ENCODE results near the gene HOXA13. TPM values are rescaled to one million over a fixed set of nuclear protein-coding genes. Genes with fewer than 3 reads are reported as not detected.

The HOXA13 gene
- total and polyA plus RNA-seq, 2 experiments from 2014 or later: 6.2 to 14.2 TPM

GRCh38 chr7:27173956-27174873 is 25.7 kb downstream of the HOXA13 start, which contains the start of gene HOXA10:
Gene HOXA10, minus strand, starts transcription at chr7:27174320. Its CDS starts 14 bp downstream, at chr7:27174306.
- Histone ChIP-seq H4K20me1 (ENCODE audit: insufficient read depth, poor library complexity, severe bottlenecking) (peaks cover 16% of the 10 kb centered on the region), H3K4me1 (ENCODE audit: insufficient read depth) (peaks cover 9% of the 10 kb centered on the region), H3K9me2 (replicated peaks; ENCODE audit: insufficient read depth) (no peaks in the 10 kb centered on the region), H3K4me2 (peak within 1 kb of the TSS; percentile 96), H3K79me2 (peaks cover 99% of the 10 kb centered on the region), H3K27ac (peak within 1 kb of the TSS; percentile 96), H3K4me3 (peak within 1 kb of the TSS; percentile 61), H3K9me3 (ENCODE audit: low read depth) (no peaks in the 10 kb centered on the region), H3K27me3 (peaks cover 99% of the 10 kb centered on the region), H3K36me3 (replicated peaks; ENCODE audit: insufficient read depth, low read depth) (no peaks in the 10 kb centered on the region), H2AFZ (peak within 1 kb of the TSS; percentile 45)
- WGBS (ENCODE audit: low lambda C conversion rate, missing lambda C conversion rate): 10% methylated on average over 58 of the region's 82 CpGs
- no peak for TF ChIP-seq CTCF (IDR thresholded peaks at IDR 0.05; ENCODE audit: poor library complexity)
- no peak for TF ChIP-seq EZH2phosphoT487 (IDR thresholded peaks at IDR 0.05; ENCODE audit: low read depth, severe bottlenecking, unreplicated experiment)
- no peak for TF ChIP-seq EZH2 (IDR thresholded peaks at IDR 0.05; ENCODE audit: borderline replicate concordance)
- DNase-seq (ENCODE audit: low spot score): no peak

DNA sequence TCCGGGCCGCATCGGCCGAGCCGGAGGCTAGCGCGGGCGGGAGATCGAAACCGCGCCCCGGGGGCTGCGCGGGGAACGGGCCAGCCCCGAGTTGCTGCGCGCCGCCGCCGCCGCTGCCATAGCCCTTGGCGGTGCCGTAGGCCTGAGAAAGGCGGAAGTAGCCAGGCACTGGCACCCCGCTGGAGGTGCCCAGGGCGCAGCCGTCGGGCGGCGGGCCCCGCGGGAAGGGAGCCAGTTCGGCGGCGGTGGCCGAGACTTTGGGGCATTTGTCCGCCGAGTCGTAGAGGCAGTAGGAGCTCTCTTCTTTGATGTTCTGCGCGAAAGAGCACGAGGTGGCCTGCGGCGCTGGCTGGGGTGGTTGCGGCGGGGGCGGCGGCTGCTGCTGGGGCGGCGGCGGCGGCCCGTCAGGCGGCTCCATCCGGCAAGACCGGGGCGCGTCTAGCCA is 26.4 kb downstream of the HOXA13 start:
- Histone ChIP-seq H3K27ac (peak overlapping the region; percentile 96), H3K4me2 (peak overlapping the region; percentile 96), H3K9me3 (ENCODE audit: low read depth) (no peaks in the 10 kb centered on the region), H2AFZ (peak overlapping the region; percentile 45), H4K20me1 (ENCODE audit: insufficient read depth, poor library complexity, severe bottlenecking) (peaks cover 16% of the 10 kb centered on the region), H3K79me2 (peaks cover 99% of the 10 kb centered on the region), H3K27me3 (peaks cover 99% of the 10 kb centered on the region), H3K36me3 (replicated peaks; ENCODE audit: insufficient read depth, low read depth) (no peaks in the 10 kb centered on the region), H3K4me3 (peak overlapping the region; percentile 61), H3K9me2 (replicated peaks; ENCODE audit: insufficient read depth) (no peaks in the 10 kb centered on the region), H3K4me1 (ENCODE audit: insufficient read depth) (peaks cover 10% of the 10 kb centered on the region)
- TF ChIP-seq EZH2phosphoT487 (IDR thresholded peaks at IDR 0.05; ENCODE audit: low read depth, severe bottlenecking, unreplicated experiment) (peak; percentile 28), CTCF (IDR thresholded peaks at IDR 0.05; ENCODE audit: poor library complexity) (no peak), EZH2 (IDR thresholded peaks at IDR 0.05; ENCODE audit: borderline replicate concordance) (peak; percentile 71)
- 1% methylated on average over 40 of the region's 59 CpGs for WGBS (ENCODE audit: low lambda C conversion rate, missing lambda C conversion rate)
- no peak for DNase-seq (ENCODE audit: low spot score)

GRCh38 chr7:27172823-27173510 is 26.9 kb downstream of the HOXA13 start:
- Histone ChIP-seq H3K9me3 (ENCODE audit: low read depth) (no peaks in the 10 kb centered on the region), H4K20me1 (ENCODE audit: insufficient read depth, poor library complexity, severe bottlenecking) (peaks cover 16% of the 10 kb centered on the region), H2AFZ (peak overlapping the region; percentile 45), H3K27me3 (peaks cover 99% of the 10 kb centered on the region), H3K79me2 (peaks cover 99% of the 10 kb centered on the region), H3K4me1 (ENCODE audit: insufficient read depth) (peaks cover 12% of the 10 kb centered on the region), H3K4me2 (peak overlapping the region; percentile 96), H3K36me3 (replicated peaks; ENCODE audit: insufficient read depth, low read depth) (no peaks in the 10 kb centered on the region), H3K27ac (peak overlapping the region; percentile 96), H3K4me3 (peak overlapping the region; percentile 61), H3K9me2 (replicated peaks; ENCODE audit: insufficient read depth) (no peaks in the 10 kb centered on the region)
- DNase-seq (ENCODE audit: low spot score): no peak
- WGBS (ENCODE audit: low lambda C conversion rate, missing lambda C conversion rate): 2% methylated on average over 54 of the region's 58 CpGs
- TF ChIP-seq EZH2 (IDR thresholded peaks at IDR 0.05; ENCODE audit: borderline replicate concordance) (peak; percentile 90), EZH2phosphoT487 (IDR thresholded peaks at IDR 0.05; ENCODE audit: low read depth, severe bottlenecking, unreplicated experiment) (peak; percentile 58), CTCF (IDR thresholded peaks at IDR 0.05; ENCODE audit: poor library complexity) (no peak)

Measured in hepatocyte (in vitro differentiated cells).